A673 (cell line): ENCODE results near the gene AVPR2.

Source experiments
- CTCF ChIP-seq: fragments of 300-800, 200-600 bp; sonication (generic); conservative IDR thresholded peaks from 2 replicates; pipeline ENCODE4 v1.5.1; 2017; ENCODE audit warnings: low read depth, mild to moderate bottlenecking, antibody characterized with exemption, low read length, moderate library complexity, mixed read lengths
- EZH2 ChIP-seq: fragments of 200-600 bp; sonication (generic); IDR thresholded peaks from 2 replicates; pipeline ENCODE4 v1.6.1; 2017; ENCODE audit warnings: borderline replicate concordance, low read depth, mild to moderate bottlenecking, mixed read lengths, antibody characterized with exemption, low read length; ENCODE audit not compliant: poor library complexity, severe bottlenecking

- no peak for TF ChIP-seq CTCF
- TF ChIP-seq EZH2, result no peak
Observed at GRCh38 chrX:153952373-153953026, 48.0 kb downstream of the AVPR2 start.
